ENCODE data around the gene SLC6A17. TPM values are rescaled to one million over a fixed set of nuclear protein-coding genes. Genes with fewer than 3 reads are reported as not detected.

Gene SLC6A17
- total RNA-seq, 6 experiments from 2014 or later: not detected

- DNase-seq (no peak), ATAC-seq (no peak)
- 78% methylated on average over 4 of the region's 4 CpGs for WGBS (ENCODE audit: insufficient coverage, low coverage, low lambda C conversion rate, missing lambda C conversion rate)
- Histone ChIP-seq H3K4me3 (no peak overlapping the region), H3K4me1 (peaks cover 0 to 2% (median 0%) of the 10 kb centered on the region in 4 donors), H3K27ac (no peak overlapping the region), H3K9me3 (no peaks in the 10 kb centered on the region), H3K36me3 (no peaks in the 10 kb centered on the region), H3K27me3 (no peaks in the 10 kb centered on the region)
- intact Hi-C loops (cut with DNase I): loop anchor here in 1 of 2 donors (10.0 kb wide), 1 partner anchor 260 kb away; no protein-coding TSS in a partner anchor
- no peak for TF ChIP-seq POLR2A (IDR thresholded peaks at IDR 0.05)
- TF ChIP-seq CTCF (IDR thresholded peaks at IDR 0.05): no peak
Measured at GRCh38 chr1:110205156-110205555, 54.9 kb downstream of the SLC6A17 start.

GRCh38 chr1:110205591-110206155 is 55.4 kb downstream of the SLC6A17 start:
- no peaks in the 10 kb centered on the region for H3K9me3 ChIP-seq
- H3K36me3 ChIP-seq: no peaks in the 10 kb centered on the region
- WGBS (ENCODE audit: insufficient coverage, low coverage, low lambda C conversion rate, missing lambda C conversion rate): 75% methylated on average over 4 of the region's 6 CpGs
- no peaks in the 10 kb centered on the region for H3K27me3 ChIP-seq
- no peak overlapping the region for H3K4me3 ChIP-seq
- no peak for ATAC-seq
- no peak for DNase-seq
- no peak overlapping the region for H3K27ac ChIP-seq
- TF ChIP-seq POLR2A (IDR thresholded peaks at IDR 0.05): no peak
- no peak for TF ChIP-seq CTCF (IDR thresholded peaks at IDR 0.05)
- intact Hi-C loops (cut with DNase I): loop anchor here (2.0 to 10.0 kb wide), 3 partner anchors 105 to 259 kb away; no protein-coding TSS in a partner anchor
- peaks cover 0 to 7% (median 0%) of the 10 kb centered on the region in 4 donors for H3K4me1 ChIP-seq

GRCh38 chr1:110206261-110206920 is 56.1 kb downstream of the SLC6A17 start:
- 100% methylated on average over 1 of the region's 11 CpGs for WGBS (ENCODE audit: insufficient coverage, low coverage, low lambda C conversion rate, missing lambda C conversion rate)
- peaks cover 0 to 14% (median 0%) of the 10 kb centered on the region in 4 donors for H3K4me1 ChIP-seq
- intact Hi-C loops (cut with DNase I): loop anchor here (2.0 to 10.0 kb wide), 3 partner anchors 104 to 258 kb away; no protein-coding TSS in a partner anchor
- no peak overlapping the region for H3K4me3 ChIP-seq
- ATAC-seq (no peak), DNase-seq (no peak)
- TF ChIP-seq CTCF (IDR thresholded peaks at IDR 0.05) (no peak), POLR2A (IDR thresholded peaks at IDR 0.05) (no peak)
- H3K36me3 ChIP-seq: no peaks in the 10 kb centered on the region
- no peaks in the 10 kb centered on the region for H3K9me3 ChIP-seq
- no peak overlapping the region for H3K27ac ChIP-seq
- H3K27me3 ChIP-seq: peaks cover 0 to 5% of the 10 kb centered on the region in 2 donors

GRCh38 chr1:110207831-110208230 is 57.5 kb downstream of the SLC6A17 start:
- H3K4me1 ChIP-seq: peaks cover 0 to 14% (median 0%) of the 10 kb centered on the region in 4 donors
- H3K27ac ChIP-seq: no peak overlapping the region
- TF ChIP-seq CTCF (IDR thresholded peaks at IDR 0.05): peak; percentile 69 to 93 (median 89)
- TF ChIP-seq POLR2A (IDR thresholded peaks at IDR 0.05): no peak
- peaks cover 0 to 5% of the 10 kb centered on the region in 2 donors for H3K27me3 ChIP-seq
- no peaks in the 10 kb centered on the region for H3K36me3 ChIP-seq
- ATAC-seq: peak; percentile 57 to 65 (median 58)
- intact Hi-C loops (cut with DNase I): loop anchor here (2.0 to 10.0 kb wide), 3 partner anchors 103 to 257 kb away; no protein-coding TSS in a partner anchor
- DNase-seq: peak; percentile 65 to 68 (median 66)
- no peak overlapping the region for H3K4me3 ChIP-seq
- WGBS (ENCODE audit: insufficient coverage, low coverage, low lambda C conversion rate, missing lambda C conversion rate): 0% methylated on average over 1 of the region's 5 CpGs
- H3K9me3 ChIP-seq: no peaks in the 10 kb centered on the region

Data from right lobe of liver (tissue), 6 donors.